K562 (cell line): ENCODE results near the gene CT45A1. TPM values are rescaled to one million over a fixed set of nuclear protein-coding genes. Genes with fewer than 3 reads are reported as not detected.
A peak's percentile ranks its signal among the peaks of the same experiment; 100 is the strongest.

ENCODE experiments used
- CBFA2T2 ChIP-seq: fragments of 450-650 bp; conservative IDR thresholded peaks from 2 replicates; pipeline ENCODE4 v1.6.1; 2017; ENCODE audit warnings: mild to moderate bottlenecking
- EP400 ChIP-seq: fragments of 450-650 bp; IDR thresholded peaks from 2 replicates; pipeline ENCODE4 v1.6.1; 2017; ENCODE audit warnings: antibody characterized with exemption, mild to moderate bottlenecking, moderate library complexity
- ESRRA ChIP-seq: fragments of 450-650 bp; IDR thresholded peaks from 2 replicates; pipeline ENCODE4 v1.6.1; 2014; ENCODE audit warnings: low read depth, mild to moderate bottlenecking, moderate library complexity, borderline replicate concordance
- GTF2E2 ChIP-seq: fragments of 200-800 bp; sonication (Bioruptor generic); IDR thresholded peaks from 2 replicates; pipeline ENCODE4 v1.6.1; 2016; ENCODE audit warnings: missing genetic modification characterization, missing compliant biosample characterization
- IFI16 ChIP-seq: fragments of 250-450 bp; sonication (Bioruptor Pico); IDR thresholded peaks from 2 replicates; pipeline ENCODE4 v2.1.2; 2022; ENCODE audit warnings: mild to moderate bottlenecking, inconsistent platforms
- KLF13 ChIP-seq: fragments of 450-650 bp; IDR thresholded peaks from 2 replicates; pipeline ENCODE4 v1.6.1; 2016; ENCODE audit warnings: missing genetic modification characterization, low read depth, mild to moderate bottlenecking, missing compliant biosample characterization, moderate library complexity, borderline replicate concordance
- PHF21A ChIP-seq: fragments of 450-650 bp; IDR thresholded peaks from 2 replicates; pipeline ENCODE4 v1.6.1; 2017; ENCODE audit warnings: low read depth, borderline replicate concordance
- RB1 ChIP-seq: fragments of 450-650 bp; IDR thresholded peaks from 2 replicates; pipeline ENCODE4 v1.6.1; 2017; ENCODE audit warnings: low read depth, mild to moderate bottlenecking
- RBFOX2 ChIP-seq: fragments of 200-400 bp; formaldehyde crosslinking; IDR thresholded peaks from 2 replicates; pipeline ENCODE4 v1.6.1; 2017; ENCODE audit warnings: low read depth, mild to moderate bottlenecking, low read length, moderate library complexity
- XRCC5 ChIP-seq: fragments of 200-400 bp; formaldehyde crosslinking; IDR thresholded peaks from 2 replicates; pipeline ENCODE4 v1.6.1; 2017; ENCODE audit warnings: low read depth, mild to moderate bottlenecking, low read length
- ZFP30 ChIP-seq: fragments of 250-450 bp; sonication (Bioruptor Pico); IDR thresholded peaks from 2 replicates; pipeline ENCODE4 v1.8.0; 2022; ENCODE audit warnings: moderate library complexity, mild to moderate bottlenecking, inconsistent platforms, borderline replicate concordance
- polyA plus RNA-seq, 8 experiments: library from polyadenylated mRNA; depleted of rRNA in 4 of 8; stranded (reverse) in 5 of 8; unstranded in 3 of 8; fragments of >200 nt; fragmentation: Nextera tagmentation in 2 of 8; fragmentation: Illumina TruSeq in 1 of 8; extraction: Ambion mirVana in 2 of 8; extraction: Trizol in 1 of 8; gene quantifications; 2 replicates each; pipeline versions ENCODE4 v1.2.1 to v1.2.3, GENCODE V29; 2011 to 2014; ENCODE audit warnings: inconsistent platforms in 1 of 8, missing spikeins in 1 of 8
- total RNA-seq, 7 experiments: library from RNA; depleted of rRNA in 6 of 7; stranded (reverse); fragments of >200 nt in 6 of 7; fragmentation: Illumina TruSeq in 2 of 7; extraction: Trizol in 2 of 7; gene quantifications; 2 replicates each; pipeline versions ENCODE4 v1.2.1 to v1.2.3, GENCODE V29; 2011 to 2021; ENCODE audit warnings: low replicate concordance in 1 of 7
- TF ChIP-seq, protein P1 (sequence below): fragments of 250-450 bp; sonication (Bioruptor Pico); IDR thresholded peaks from 2 replicates; pipeline ENCODE4 v1.9.0; 2021; ENCODE audit warnings: mild to moderate bottlenecking, inconsistent platforms
- TF ChIP-seq, protein P2 (sequence below), 2 experiments: fragments of 450-650 bp; formaldehyde crosslinking in 1 of 2; IDR thresholded peaks; 2 replicates each; pipeline versions ENCODE4 v1.4.0 to v1.6.1; 2014 to 2020; ENCODE audit warnings: mild to moderate bottlenecking in 2 of 2, borderline replicate concordance in 1 of 2, low read depth in 1 of 2
- TF ChIP-seq, protein P3 (sequence below): IDR thresholded peaks from 2 replicates; pipeline ENCODE4 v1.6.1; 2011; ENCODE audit warnings: borderline replicate concordance, low read depth, mild to moderate bottlenecking, moderate library complexity, low read length; ENCODE audit not compliant: insufficient read depth, poor library complexity, severe bottlenecking

The CT45A1 gene
- total and polyA plus RNA-seq, 9 of the 15 experiments (the other 6 are each of a cell fraction or from before 2014, with no cell fraction given): 0.66 to 5.7 (median 2.5) TPM

DNA sequence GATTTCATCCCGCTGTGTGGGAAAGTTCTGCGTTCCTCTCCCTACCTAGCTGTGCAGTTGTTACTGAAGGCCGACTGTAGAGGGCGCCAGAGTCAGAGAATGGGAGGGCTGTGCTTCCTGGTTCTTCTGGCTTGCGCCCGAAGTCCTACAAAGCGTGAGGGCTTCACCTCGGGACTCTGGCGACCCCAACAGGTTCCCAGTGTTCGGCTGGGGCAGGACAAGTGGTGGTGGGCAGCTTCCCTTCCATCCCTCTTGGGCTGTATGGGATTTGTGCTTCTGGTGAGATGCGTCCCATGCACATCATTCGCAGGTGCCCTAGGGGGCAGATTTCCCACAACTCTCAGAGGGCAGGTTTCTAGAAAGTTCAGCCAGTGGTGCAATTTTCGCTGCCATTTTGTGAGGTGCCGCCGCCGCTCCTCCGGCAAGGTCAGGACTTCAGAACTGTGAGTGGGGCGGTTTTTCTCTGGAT is 27.3 kb downstream of the CT45A1 start (continued):
- TF ChIP-seq RBFOX2: peak; percentile 68
- TF ChIP-seq XRCC5: peak; percentile 55
- no peak for TF ChIP-seq GTF2E2
- peak; percentile 27; the same call in 1 of the 2 replicates for TF ChIP-seq EP400
- TF ChIP-seq CBFA2T2: 0 out of 2 replicates have a peak, but pooled peaks have one; percentile 5
- TF ChIP-seq ESRRA: peak; percentile 53; the same call in 1 of the 2 replicates
- no peak for TF ChIP-seq IFI16 (CRISPR knock-in tag)
- TF ChIP-seq ZFP30: no peak
- TF ChIP-seq RB1: 0 out of 2 replicates have a peak, but pooled peaks have one; percentile 33
- no peak for TF ChIP-seq PHF21A
- TF ChIP-seq, protein P1, sequence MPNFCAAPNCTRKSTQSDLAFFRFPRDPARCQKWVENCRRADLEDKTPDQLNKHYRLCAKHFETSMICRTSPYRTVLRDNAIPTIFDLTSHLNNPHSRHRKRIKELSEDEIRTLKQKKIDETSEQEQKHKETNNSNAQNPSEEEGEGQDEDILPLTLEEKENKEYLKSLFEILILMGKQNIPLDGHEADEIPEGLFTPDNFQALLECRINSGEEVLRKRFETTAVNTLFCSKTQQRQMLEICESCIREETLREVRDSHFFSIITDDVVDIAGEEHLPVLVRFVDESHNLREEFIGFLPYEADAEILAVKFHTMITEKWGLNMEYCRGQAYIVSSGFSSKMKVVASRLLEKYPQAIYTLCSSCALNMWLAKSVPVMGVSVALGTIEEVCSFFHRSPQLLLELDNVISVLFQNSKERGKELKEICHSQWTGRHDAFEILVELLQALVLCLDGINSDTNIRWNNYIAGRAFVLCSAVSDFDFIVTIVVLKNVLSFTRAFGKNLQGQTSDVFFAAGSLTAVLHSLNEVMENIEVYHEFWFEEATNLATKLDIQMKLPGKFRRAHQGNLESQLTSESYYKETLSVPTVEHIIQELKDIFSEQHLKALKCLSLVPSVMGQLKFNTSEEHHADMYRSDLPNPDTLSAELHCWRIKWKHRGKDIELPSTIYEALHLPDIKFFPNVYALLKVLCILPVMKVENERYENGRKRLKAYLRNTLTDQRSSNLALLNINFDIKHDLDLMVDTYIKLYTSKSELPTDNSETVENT (CRISPR knock-in tag): no peak
- TF ChIP-seq, protein P2, sequence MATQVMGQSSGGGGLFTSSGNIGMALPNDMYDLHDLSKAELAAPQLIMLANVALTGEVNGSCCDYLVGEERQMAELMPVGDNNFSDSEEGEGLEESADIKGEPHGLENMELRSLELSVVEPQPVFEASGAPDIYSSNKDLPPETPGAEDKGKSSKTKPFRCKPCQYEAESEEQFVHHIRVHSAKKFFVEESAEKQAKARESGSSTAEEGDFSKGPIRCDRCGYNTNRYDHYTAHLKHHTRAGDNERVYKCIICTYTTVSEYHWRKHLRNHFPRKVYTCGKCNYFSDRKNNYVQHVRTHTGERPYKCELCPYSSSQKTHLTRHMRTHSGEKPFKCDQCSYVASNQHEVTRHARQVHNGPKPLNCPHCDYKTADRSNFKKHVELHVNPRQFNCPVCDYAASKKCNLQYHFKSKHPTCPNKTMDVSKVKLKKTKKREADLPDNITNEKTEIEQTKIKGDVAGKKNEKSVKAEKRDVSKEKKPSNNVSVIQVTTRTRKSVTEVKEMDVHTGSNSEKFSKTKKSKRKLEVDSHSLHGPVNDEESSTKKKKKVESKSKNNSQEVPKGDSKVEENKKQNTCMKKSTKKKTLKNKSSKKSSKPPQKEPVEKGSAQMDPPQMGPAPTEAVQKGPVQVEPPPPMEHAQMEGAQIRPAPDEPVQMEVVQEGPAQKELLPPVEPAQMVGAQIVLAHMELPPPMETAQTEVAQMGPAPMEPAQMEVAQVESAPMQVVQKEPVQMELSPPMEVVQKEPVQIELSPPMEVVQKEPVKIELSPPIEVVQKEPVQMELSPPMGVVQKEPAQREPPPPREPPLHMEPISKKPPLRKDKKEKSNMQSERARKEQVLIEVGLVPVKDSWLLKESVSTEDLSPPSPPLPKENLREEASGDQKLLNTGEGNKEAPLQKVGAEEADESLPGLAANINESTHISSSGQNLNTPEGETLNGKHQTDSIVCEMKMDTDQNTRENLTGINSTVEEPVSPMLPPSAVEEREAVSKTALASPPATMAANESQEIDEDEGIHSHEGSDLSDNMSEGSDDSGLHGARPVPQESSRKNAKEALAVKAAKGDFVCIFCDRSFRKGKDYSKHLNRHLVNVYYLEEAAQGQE (IDR thresholded peaks at IDR 0.05; ENCODE audit: borderline replicate concordance): peak; percentile 67; the same call in 1 of the 2 replicates
- TF ChIP-seq, protein P2 (CRISPR knock-in tag; IDR thresholded peaks at IDR 0.05; ENCODE audit: low read depth): no peak
- TF ChIP-seq, protein P3, sequence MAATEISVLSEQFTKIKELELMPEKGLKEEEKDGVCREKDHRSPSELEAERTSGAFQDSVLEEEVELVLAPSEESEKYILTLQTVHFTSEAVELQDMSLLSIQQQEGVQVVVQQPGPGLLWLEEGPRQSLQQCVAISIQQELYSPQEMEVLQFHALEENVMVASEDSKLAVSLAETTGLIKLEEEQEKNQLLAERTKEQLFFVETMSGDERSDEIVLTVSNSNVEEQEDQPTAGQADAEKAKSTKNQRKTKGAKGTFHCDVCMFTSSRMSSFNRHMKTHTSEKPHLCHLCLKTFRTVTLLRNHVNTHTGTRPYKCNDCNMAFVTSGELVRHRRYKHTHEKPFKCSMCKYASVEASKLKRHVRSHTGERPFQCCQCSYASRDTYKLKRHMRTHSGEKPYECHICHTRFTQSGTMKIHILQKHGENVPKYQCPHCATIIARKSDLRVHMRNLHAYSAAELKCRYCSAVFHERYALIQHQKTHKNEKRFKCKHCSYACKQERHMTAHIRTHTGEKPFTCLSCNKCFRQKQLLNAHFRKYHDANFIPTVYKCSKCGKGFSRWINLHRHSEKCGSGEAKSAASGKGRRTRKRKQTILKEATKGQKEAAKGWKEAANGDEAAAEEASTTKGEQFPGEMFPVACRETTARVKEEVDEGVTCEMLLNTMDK: peak; percentile 58
- no peak for TF ChIP-seq KLF13 (tag)
